Measurements from ENCODE around the gene CDH4. TPM values are rescaled to one million over a fixed set of nuclear protein-coding genes. Genes with fewer than 3 reads are reported as not detected.

The CDH4 gene
- total and polyA plus RNA-seq, 12 donors = 0.04 to 0.25 (median 0.08) TPM; not detected in 5

DNA sequence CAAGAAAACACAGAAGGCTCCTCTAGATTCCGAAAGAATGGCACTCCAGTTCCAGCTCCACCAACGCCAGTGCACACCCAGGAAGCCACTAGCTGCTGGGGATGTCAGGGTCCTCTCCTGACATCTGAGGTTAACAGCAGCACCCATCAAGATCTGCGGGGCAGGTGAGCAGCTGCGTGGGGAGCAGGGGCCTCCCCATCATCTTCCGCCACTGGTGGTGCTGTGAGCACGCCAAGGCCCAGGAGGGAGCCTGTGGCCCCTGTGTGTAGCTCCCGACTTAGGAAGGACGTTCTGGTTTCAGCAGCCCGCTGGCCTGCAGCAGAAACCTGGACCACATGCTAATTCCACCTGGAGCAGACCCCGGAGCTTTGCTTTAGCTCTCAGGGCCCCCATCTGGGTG lies 427.4 kb downstream of the CDH4 start:
- Histone ChIP-seq H3K27ac (no peak overlapping the region), H3K4me3 (no peak overlapping the region), H3K4me1 (no peaks in the 10 kb centered on the region), H3K9me3 (no peaks in the 10 kb centered on the region), H3K27me3 (peaks cover 0 to 55% (median 9%) of the 10 kb centered on the region in 7 donors), H3K36me3 (no peaks in the 10 kb centered on the region)
- TF ChIP-seq CTCF (IDR thresholded peaks at IDR 0.05) = no peak
- intact Hi-C loops (cut with DNase I) = no loop called here
- no peak for DNase-seq
- WGBS, 2 donors = 83 to 89% methylated on average over 10 of the region's 10 CpGs
- no peak for ATAC-seq

GRCh38 chr20:61680096-61680495 lies 428.0 kb downstream of the CDH4 start:
- H3K27ac ChIP-seq = no peak overlapping the region
- ATAC-seq (peak in 1 of 8 donors; percentile 41), DNase-seq (no peak)
- intact Hi-C loops (cut with DNase I) = no loop called here
- no peaks in the 10 kb centered on the region for H3K9me3 ChIP-seq
- no peaks in the 10 kb centered on the region for H3K36me3 ChIP-seq
- H3K27me3 ChIP-seq = peaks cover 0 to 55% (median 12%) of the 10 kb centered on the region in 7 donors
- H3K4me3 ChIP-seq = no peak overlapping the region
- 84 to 93% methylated on average over 7 of the region's 7 CpGs for WGBS, 2 donors
- H3K4me1 ChIP-seq = no peaks in the 10 kb centered on the region
- no peak for TF ChIP-seq CTCF (IDR thresholded peaks at IDR 0.05)

DNA sequence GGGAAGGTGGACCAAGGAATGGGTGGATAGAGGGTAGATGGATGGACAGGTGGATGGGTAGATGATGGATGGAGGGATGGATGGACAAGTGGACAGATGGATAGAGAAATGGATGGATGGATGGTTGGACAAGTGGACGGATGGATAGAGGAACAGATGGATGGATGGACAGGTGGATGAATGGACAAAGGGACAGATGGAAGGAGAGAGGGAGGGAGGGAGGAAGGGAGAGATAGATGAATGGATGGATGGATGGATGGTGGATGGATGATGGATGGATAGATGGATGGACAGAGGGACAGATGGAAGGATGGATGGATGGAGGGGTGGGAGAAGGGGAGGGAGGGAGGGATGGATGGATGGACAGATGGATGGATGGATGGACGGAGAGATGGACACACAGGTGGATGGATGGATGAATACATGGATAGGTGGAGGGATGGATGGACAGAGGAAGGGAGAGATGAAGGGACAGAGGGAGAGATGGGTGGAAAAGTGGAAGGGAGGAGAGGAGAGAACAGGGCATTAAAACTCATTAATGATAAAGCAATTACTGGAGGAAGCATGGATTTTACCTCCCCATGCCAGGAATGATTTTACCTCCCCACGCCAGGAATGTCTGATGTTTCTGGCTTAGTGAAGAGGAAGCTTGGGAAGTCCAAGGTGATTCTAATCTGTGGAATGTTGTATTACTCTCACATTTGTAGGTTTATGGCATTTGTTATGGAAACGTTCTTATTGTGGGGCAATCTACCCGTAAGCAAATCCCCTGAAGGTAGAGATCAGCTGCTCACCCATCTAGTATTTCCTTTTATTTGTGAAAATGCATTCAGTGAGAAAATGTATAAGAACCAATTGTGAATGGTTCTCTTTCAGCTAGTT lies 430.3 kb downstream of the CDH4 start:
- WGBS, 2 donors = 69 to 78% methylated on average over 5 of the region's 5 CpGs

More for the DNA sequence above, 430.3 kb downstream of the CDH4 start:
- Histone ChIP-seq H3K9me3 (no peaks in the 10 kb centered on the region), H3K4me1 (no peaks in the 10 kb centered on the region), H3K27ac (no peak overlapping the region), H3K36me3 (no peaks in the 10 kb centered on the region), H3K4me3 (no peak overlapping the region), H3K27me3 (peaks cover 0 to 58% (median 18%) of the 10 kb centered on the region in 7 donors)
- intact Hi-C loops (cut with DNase I) = no loop called here
- TF ChIP-seq CTCF (IDR thresholded peaks at IDR 0.05) = no peak
- ATAC-seq (no peak), DNase-seq (no peak)

All from heart right ventricle (tissue), 16 donors.